C1 segment of cervical spinal cord (tissue), 14 donors: ENCODE results near the gene PCDH9.
A peak's percentile ranks its signal among the peaks of the same experiment; 100 is the strongest.

Experiments
- DNase-seq, 14 donors: peaks; one replicate each; lab custom pipeline; 2025; lab: John Stamatoyannopoulos, UW

The PCDH9 gene

DNA sequence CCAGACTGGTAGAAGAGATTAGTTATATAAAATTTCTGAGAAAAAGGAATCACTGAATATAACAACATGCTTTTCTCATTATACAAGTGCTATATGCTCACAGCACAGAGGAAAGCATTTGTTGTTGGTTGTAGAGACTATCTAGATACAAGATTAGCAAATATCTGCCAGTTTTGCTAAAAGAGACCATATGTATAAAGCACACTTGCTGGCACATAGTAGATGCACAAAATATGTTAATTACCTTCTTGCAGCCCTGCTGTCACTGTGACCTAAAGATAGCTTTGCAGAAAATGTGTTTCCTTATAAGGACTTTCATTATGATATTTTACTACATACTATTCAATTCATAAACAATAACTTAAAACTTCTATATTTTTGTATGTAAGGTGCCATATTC lies 755.1 kb downstream of the PCDH9 start:
- no peak for DNase-seq

- no peak for DNase-seq
Observed at GRCh38 chr13:66469745-66470144, 760.4 kb downstream of the PCDH9 start.

- DNase-seq: no peak
Observed at GRCh38 chr13:66468656-66469055, 761.5 kb downstream of the PCDH9 start.

DNA sequence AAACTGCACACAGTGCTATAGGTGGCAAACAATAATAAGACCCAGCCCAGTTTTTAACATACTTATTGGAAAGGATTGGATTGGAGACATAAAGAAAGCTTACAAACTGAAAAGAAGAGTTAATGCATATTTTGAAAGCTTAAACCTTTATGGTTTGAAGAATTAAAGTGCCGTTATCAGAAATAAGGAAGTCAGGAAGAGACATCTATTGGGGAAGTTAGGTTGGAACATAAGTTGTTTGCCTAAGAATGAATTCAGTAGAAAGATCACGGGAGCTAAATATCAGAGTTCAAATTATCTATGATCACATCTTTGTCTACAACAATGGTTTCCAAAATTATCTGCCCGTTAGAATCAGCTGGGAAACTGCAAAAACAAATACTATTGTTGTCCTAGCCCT lies 767.9 kb downstream of the PCDH9 start:
- no peak for DNase-seq

- no peak for DNase-seq
Observed at GRCh38 chr13:66461021-66461420, 769.1 kb downstream of the PCDH9 start.

DNA sequence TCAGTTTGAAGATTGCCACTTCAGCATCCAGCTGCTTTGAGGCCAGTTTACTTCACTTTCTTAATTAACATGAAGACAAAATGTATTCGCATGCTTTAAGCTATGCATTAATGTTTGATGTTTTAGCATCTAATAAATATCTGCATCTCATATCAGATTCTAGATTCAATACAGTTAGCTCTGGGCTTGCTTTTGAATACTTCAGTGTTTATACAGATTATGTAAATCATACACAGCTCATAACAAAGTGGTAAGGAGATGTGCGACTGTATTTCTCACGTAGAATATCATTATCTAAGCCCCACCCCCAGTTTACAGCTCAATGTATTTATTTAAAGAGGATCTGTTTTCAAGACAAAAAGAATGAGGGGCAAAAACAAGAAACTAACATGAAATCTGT lies 770.5 kb downstream of the PCDH9 start:
- DNase-seq: no peak

DNA sequence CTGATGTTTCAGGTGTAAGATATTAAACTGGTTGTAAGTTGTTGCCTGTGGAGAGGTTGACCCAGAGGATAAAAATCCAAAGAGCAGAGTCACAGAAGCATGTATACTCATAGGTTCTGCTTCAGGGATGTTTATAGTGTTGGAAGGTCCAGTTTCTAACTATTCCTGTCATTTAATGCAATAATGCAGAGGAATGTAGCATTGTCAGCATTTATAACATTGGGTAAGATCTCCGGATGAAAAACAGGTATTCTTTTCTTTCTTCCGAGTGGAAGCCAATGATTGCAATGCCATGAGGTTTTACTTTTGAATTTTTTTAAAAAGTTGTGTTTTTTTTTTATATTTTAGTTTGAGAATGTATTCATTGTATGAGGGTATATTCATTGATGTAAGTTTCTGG lies 771.0 kb downstream of the PCDH9 start:
- DNase-seq: no peak

DNA sequence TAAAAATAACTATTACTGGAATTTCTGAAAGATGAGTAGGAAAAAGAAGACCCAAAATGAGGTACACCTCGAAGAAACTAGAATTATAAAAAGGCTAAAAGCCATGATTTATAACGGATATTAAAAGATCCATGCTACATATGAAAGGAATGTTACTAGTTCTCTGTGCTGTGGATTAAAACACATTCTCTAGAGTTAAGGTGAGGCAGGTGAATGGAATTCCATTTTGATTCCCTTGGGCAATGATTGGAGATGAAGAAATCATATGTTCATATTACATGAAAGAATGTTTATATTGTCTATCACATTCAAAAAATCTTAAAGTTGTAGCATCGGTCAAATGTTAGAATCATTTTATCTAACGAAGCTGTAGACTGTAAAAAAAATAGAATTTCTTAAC lies 783.7 kb downstream of the PCDH9 start:
- DNase-seq: no peak

DNA sequence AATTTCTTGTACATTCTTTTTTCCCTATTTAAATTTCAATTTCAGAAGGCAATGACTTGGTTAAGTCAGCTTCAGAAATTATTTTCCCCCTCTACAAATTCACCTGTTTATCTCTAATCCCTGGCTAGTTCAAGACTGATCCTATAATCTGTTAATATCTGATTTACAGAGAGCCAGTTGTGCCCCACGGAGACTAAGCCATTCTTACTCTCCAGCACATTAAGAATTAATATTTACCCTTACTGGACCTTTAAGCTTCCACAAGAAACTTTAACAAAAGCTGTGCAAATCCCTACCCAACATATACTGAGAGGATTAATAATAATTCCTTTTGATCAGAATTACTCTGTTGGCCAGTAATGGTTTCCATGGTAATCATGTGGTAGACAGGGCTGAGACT lies 786.2 kb downstream of the PCDH9 start:
- DNase-seq: no peak

GRCh38 chr13:66440938-66441337 lies 789.2 kb downstream of the PCDH9 start:
- DNase-seq: no peak

- no peak for DNase-seq
Observed at GRCh38 chr13:66430728-66431127, 799.4 kb downstream of the PCDH9 start.

- DNase-seq: no peak
Observed at GRCh38 chr13:66430269-66430668, 799.9 kb downstream of the PCDH9 start.

DNA sequence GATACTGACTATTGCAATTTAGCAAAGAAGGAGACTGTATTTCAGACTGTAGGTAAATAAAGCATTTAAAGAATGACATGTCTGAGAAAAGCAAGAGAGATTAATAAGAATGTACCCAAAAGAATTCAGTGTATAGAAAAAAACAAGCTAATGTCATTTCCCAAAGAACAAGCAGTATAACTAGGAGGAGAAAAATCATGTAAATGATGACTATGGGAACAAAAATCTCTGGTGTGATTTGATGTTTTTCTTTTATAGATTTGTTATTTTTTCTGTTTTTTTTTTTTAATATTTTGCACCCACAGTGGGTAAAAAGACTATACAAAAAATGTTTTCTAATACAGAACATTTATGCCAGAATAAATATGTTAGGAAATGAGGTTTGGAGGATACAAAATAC lies 801.0 kb downstream of the PCDH9 start:
- no peak for DNase-seq

GRCh38 chr13:66427458-66427861 lies 802.7 kb downstream of the PCDH9 start:
- DNase-seq: no peak

DNA sequence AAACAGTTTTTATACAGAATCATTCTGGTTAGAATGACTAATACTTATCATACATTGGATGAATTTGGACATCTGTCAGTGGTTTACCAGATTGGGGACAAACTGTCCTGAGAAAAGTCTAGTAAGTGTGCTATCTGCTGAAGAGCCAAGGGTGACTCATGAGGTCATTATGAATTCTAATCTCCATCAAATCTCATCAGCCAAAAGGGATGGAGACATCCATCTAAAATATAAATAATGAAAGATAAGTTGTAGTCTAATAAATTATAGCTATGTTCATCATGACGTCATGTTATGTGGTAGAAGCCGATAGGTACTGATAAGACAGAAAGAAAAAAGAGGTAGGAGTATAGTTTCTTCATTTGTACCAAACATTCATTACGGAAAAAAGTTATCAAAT lies 804.4 kb downstream of the PCDH9 start:
- no peak for DNase-seq

DNA sequence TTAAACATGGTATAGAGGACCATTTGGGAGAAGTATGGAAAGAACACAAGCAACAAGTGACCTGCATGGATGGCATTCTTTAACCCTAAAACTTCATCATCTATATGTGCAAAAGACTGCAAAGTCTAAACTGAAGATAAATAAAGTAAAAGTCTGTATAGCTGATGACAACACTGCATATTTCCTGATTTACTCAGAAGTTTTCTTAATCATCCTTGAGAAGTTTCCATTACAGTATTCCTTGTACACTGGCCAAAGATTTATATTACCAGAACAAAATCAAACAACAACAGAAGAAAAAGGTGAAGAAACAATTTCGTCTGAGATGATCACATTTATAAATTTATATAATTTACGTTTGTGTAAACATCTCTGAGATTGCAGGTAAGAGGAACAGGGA lies 805.7 kb downstream of the PCDH9 start:
- no peak for DNase-seq

GRCh38 chr13:66415444-66415843 lies 814.7 kb downstream of the PCDH9 start:
- no peak for DNase-seq

DNA sequence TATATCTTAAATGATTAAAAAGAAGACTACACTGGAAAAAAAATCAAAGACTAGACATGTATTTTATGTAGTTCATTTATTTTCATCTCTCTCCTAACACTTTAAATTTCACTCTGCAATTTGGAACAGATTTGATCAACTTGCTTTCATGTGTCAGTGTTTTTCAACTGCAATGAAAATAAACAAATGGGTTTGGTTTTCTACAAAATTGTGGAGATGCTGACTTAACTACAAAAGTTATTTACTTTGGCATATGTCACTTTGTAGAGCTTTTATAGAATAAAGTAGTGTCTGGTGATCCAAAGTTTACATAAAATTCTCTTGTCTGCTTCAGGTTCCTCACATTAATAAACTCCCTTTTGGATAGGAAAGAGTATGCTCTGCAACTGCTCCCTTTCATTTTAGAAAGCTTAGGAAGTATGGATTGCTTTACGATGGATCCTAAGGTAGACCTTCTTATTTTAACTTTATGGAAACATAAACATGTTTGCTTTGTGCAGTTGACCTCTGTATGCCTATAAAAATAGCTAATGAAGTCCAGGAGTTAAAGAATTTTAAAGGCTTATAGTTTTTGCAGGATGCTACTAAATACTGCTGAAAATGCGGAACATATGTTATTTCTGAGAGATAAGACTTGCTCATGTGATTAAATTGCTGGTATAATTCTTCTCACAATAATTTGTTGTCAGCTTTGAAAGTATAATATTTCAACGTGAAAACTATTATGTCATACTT lies 815.9 kb downstream of the PCDH9 start:
- DNase-seq: no peak

DNA sequence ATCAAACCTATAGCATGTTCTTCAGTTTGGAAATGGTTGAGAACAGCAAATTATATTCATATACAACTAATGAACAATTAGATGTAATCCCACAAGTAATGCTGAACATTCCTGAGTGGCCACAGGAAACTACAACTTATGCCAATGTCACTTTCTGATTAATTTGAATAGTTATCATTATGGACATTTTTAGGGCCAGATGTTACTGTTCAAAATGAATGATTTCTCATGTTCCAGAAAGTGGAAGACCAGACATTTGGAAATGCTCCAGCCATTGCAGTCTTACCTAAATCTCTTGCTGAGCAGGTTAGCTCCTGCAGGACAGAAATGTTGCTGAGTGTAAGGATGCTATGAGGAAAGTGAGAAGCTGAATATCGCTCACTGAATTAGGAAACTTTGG lies 819.8 kb downstream of the PCDH9 start:
- DNase-seq: no peak

DNA sequence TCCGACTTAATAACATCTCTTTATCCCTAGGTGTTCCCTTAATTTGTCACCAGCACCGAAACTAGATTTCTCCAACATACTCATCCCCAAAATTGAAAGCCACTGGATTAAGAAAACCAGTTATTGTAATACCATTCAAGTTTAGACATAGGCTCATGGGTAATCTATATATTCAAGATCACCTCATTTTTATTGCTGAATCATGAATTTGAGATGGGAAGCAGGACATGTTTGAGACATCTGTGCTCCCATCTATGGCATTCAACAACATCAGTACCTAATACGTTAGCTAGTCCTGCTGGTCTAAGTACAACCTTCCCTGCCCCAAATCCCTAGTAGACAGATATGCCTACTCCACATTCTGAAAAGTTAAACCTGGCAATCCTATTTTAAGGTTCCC lies 820.6 kb downstream of the PCDH9 start:
- DNase-seq: no peak

DNA sequence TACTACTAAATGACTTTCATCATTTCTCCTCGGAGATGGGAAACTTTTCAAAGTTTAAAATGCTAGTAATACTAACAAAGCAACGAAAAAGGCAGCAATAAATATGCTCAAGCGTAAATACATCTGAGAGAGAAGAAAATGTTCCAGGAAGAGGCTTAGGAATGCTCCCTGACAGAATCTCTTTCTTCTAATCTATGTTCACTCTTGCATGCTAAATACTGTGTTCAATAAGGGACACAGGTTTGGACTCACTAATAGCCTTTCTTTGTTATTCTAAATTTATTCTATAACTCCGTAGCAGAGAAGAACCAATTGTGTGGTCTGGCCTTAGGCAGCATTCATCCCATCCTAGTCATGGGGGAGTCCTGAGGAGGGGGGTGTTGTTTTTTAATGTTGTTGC lies 823.0 kb downstream of the PCDH9 start:
- peak in 2 of 14 donors; percentile 1 to 12 for DNase-seq

- no peak for DNase-seq
Observed at GRCh38 chr13:66405908-66406802, 824.0 kb downstream of the PCDH9 start.

GRCh38 chr13:66402546-66402945 lies 827.6 kb downstream of the PCDH9 start:
- DNase-seq: no peak
